ENCODE measurements around the gene GPD2.
"Not testable (repeated sequence)": the region's sequence is repeated elsewhere in the genome, so short reads cannot be mapped to it uniquely, and the experiment has no call there.

Gene GPD2

GRCh38 chr2:156476021-156476849 is 40.1 kb downstream of the GPD2 start:
- no peak for DNase-seq (ENCODE audit: low spot score)

GRCh38 chr2:156476850-156477206 is 40.6 kb downstream of the GPD2 start:
- peak; percentile 27 for DNase-seq (ENCODE audit: low spot score)

- DNase-seq (ENCODE audit: low spot score), result no peak
Measured at GRCh38 chr2:156480376-156480775, 44.2 kb downstream of the GPD2 start.

GRCh38 chr2:156481312-156481711 is 45.1 kb downstream of the GPD2 start:
- DNase-seq (ENCODE audit: low spot score), result no peak

GRCh38 chr2:156483741-156484173 is 47.6 kb downstream of the GPD2 start:
- DNase-seq (ENCODE audit: low spot score), result no peak

- no peak for DNase-seq (ENCODE audit: low spot score)
Measured at GRCh38 chr2:156486147-156486546, 50.0 kb downstream of the GPD2 start.

- DNase-seq (ENCODE audit: low spot score), result no peak
Measured at GRCh38 chr2:156486614-156487013, 50.4 kb downstream of the GPD2 start.

- DNase-seq (ENCODE audit: low spot score), result no peak
Measured at GRCh38 chr2:156489195-156489594, 53.0 kb downstream of the GPD2 start.

- no peak for DNase-seq (ENCODE audit: low spot score)
Measured at GRCh38 chr2:156489750-156490465, 53.7 kb downstream of the GPD2 start.

- no peak for DNase-seq (ENCODE audit: low spot score)
Measured at GRCh38 chr2:156490466-156490840, 54.3 kb downstream of the GPD2 start.

- DNase-seq (ENCODE audit: low spot score), result no peak
Measured at GRCh38 chr2:156491176-156491575, 55.0 kb downstream of the GPD2 start.

GRCh38 chr2:156492979-156493378 is 56.8 kb downstream of the GPD2 start:
- DNase-seq (ENCODE audit: low spot score), result no peak

- not testable (repeated sequence) for DNase-seq (ENCODE audit: low spot score)
Measured at GRCh38 chr2:156495998-156496397, 59.8 kb downstream of the GPD2 start.

- DNase-seq (ENCODE audit: low spot score), result no peak
Measured at GRCh38 chr2:156505696-156506095, 69.5 kb downstream of the GPD2 start.

GRCh38 chr2:156511122-156511521 is 74.9 kb downstream of the GPD2 start:
- no peak for DNase-seq (ENCODE audit: low spot score)

GRCh38 chr2:156511803-156512202 is 75.6 kb downstream of the GPD2 start:
- DNase-seq (ENCODE audit: low spot score), result no peak

GRCh38 chr2:156512451-156512850 is 76.3 kb downstream of the GPD2 start:
- DNase-seq (ENCODE audit: low spot score), result no peak

GRCh38 chr2:156513219-156513618 is 77.0 kb downstream of the GPD2 start:
- DNase-seq (ENCODE audit: low spot score), result no peak

- DNase-seq (ENCODE audit: low spot score), result no peak
Measured at GRCh38 chr2:156517419-156517818, 81.2 kb downstream of the GPD2 start.

GRCh38 chr2:156518138-156518537 is 82.0 kb downstream of the GPD2 start:
- no peak for DNase-seq (ENCODE audit: low spot score)

GRCh38 chr2:156522864-156523440 is 86.8 kb downstream of the GPD2 start:
- DNase-seq (ENCODE audit: low spot score), result no peak

GRCh38 chr2:156526950-156527636 is 90.9 kb downstream of the GPD2 start:
- no peak for DNase-seq (ENCODE audit: low spot score)

GRCh38 chr2:156528583-156528982 is 92.4 kb downstream of the GPD2 start:
- not testable (repeated sequence) for DNase-seq (ENCODE audit: low spot score)

All from hepatic stellate cell (primary cell).